SK-N-SH (cell line): ENCODE data around the gene COQ10B. TPM values are rescaled to one million over a fixed set of nuclear protein-coding genes. Genes with fewer than 3 reads are reported as not detected.

Source experiments
- CTCF ChIA-PET: fragments of 300-600, 350-600 bp; formaldehyde crosslinking; extraction: SDS; loops from one replicate; lab custom pipeline; 2021; lab: Yijun Ruan, JAX
- POLR2A ChIA-PET: fragments of 350-600 bp; sonication (Branson Sonifier 250); formaldehyde crosslinking; extraction: SDS; loops from one replicate; lab custom pipeline; 2020; ENCODE audit warnings: antibody characterized with exemption, inconsistent platforms; lab: Yijun Ruan, JAX
- DNase-seq: peaks from one replicate; pipeline ENCODE4 v3.0.0; 2012
- H2AFZ ChIP-seq: fragments of 200-600 bp; sonication (generic); 2 replicates; pipeline ENCODE4 v1.8.1; 2016; ENCODE audit warnings: antibody characterized with exemption, mild to moderate bottlenecking, low read depth
- H3F3A ChIP-seq: fragments of 200-600 bp; sonication (generic); replicated peaks from 2 replicates; pipeline ENCODE3; 2016; ENCODE audit warnings: antibody characterized with exemption, mild to moderate bottlenecking; ENCODE audit not compliant: insufficient read depth
- H3K27ac ChIP-seq, 2 experiments: fragments of 200-500 bp in 1 of 2; fragments of 200-600 bp in 1 of 2; sonication (Bioruptor generic) in 1 of 2; sonication (generic), shearing (Covaris generic) in 1 of 2; 2 replicates each; pipeline versions ENCODE4 v1.5.1 to v1.6.1; 2014 to 2016; ENCODE audit warnings: low read depth in 2 of 2, inconsistent platforms in 1 of 2, low read length in 1 of 2, mild to moderate bottlenecking in 1 of 2, mixed read lengths in 1 of 2
- H3K27me3 ChIP-seq: fragments of 200-600 bp; sonication (generic), shearing (Covaris generic); 2 replicates; pipeline ENCODE4 v1.6.1; 2016; ENCODE audit warnings: mixed run types; ENCODE audit not compliant: insufficient read depth
- H3K36me3 ChIP-seq, 2 experiments: fragments of 200-500 bp in 1 of 2; fragments of 200-600 bp in 1 of 2; sonication (Bioruptor generic) in 1 of 2; sonication (generic) in 1 of 2; replicated peaks in 1 of 2; 2 replicates each; pipeline versions ENCODE3 to v1.5.1; 2014 to 2016; ENCODE audit warnings: low read length in 1 of 2, mild to moderate bottlenecking in 1 of 2; ENCODE audit not compliant: insufficient read depth in 2 of 2, control insufficient read depth in 1 of 2
- H3K4me1 ChIP-seq, 2 experiments: fragments of 200-500 bp in 1 of 2; fragments of 200-600 bp in 1 of 2; sonication (Bioruptor generic) in 1 of 2; sonication (generic), shearing (Covaris generic) in 1 of 2; 2 replicates each; pipeline versions ENCODE4 v1.5.1 to v1.6.1; 2014 to 2016; ENCODE audit warnings: low read depth in 1 of 2, low read length in 1 of 2, mixed run types in 1 of 2; ENCODE audit not compliant: insufficient read depth in 2 of 2, control insufficient read depth in 1 of 2
- H3K4me2 ChIP-seq: fragments of 200-600 bp; sonication (generic), shearing (Covaris generic); 2 replicates; pipeline ENCODE4 v1.6.1; 2017; ENCODE audit warnings: mixed run types
- H3K4me3 ChIP-seq, 2 experiments: fragments of 200-500 bp in 1 of 2; fragments of 200-600 bp in 1 of 2; sonication (Bioruptor generic) in 1 of 2; sonication (generic), shearing (Covaris generic) in 1 of 2; 2 replicates each; pipeline versions ENCODE4 v1.5.1 to v1.8.1; 2014 to 2016; ENCODE audit warnings: low read depth in 2 of 2, inconsistent platforms in 1 of 2, low read length in 1 of 2, mild to moderate bottlenecking in 1 of 2, mixed read lengths in 1 of 2, moderate library complexity in 1 of 2
- H3K79me2 ChIP-seq: fragments of 200-600 bp; sonication (generic); 2 replicates; pipeline ENCODE4 v1.8.1; 2017; ENCODE audit warnings: mild to moderate bottlenecking; ENCODE audit not compliant: insufficient read depth
- H3K9ac ChIP-seq: fragments of 200-600 bp; sonication (generic); 2 replicates; pipeline ENCODE4 v1.6.1; 2017; ENCODE audit warnings: mixed run types
- H3K9me2 ChIP-seq: fragments of 200-600 bp; sonication (generic); 2 replicates; pipeline ENCODE4 v1.6.1; 2017; ENCODE audit warnings: mixed run types
- H3K9me3 ChIP-seq: fragments of 200-600 bp; sonication (generic); 2 replicates; pipeline ENCODE4 v1.6.1; 2017; ENCODE audit warnings: mixed run types, mild to moderate bottlenecking, moderate library complexity
- H4K20me1 ChIP-seq: fragments of 200-600 bp; sonication (generic); 2 replicates; pipeline ENCODE4 v1.6.1; 2017; ENCODE audit warnings: mild to moderate bottlenecking, mixed run types; ENCODE audit not compliant: insufficient read depth
- CHD2 ChIP-seq: fragments of 150-350 bp; IDR thresholded peaks from 2 replicates; pipeline ENCODE4 v1.6.1; 2018; ENCODE audit warnings: low read length; ENCODE audit not compliant: partially characterized antibody
- CTCF ChIP-seq: fragments of 200-600 bp; sonication (generic); IDR thresholded peaks from 2 replicates; pipeline ENCODE4 v1.6.1; 2017; ENCODE audit warnings: antibody characterized with exemption, mild to moderate bottlenecking, moderate library complexity
- ELF1 ChIP-seq: IDR thresholded peaks from 2 replicates; pipeline ENCODE4 v1.4.0; 2012
- FOSL2 ChIP-seq: IDR thresholded peaks from 2 replicates; pipeline ENCODE4 v1.4.0; 2012; ENCODE audit warnings: low read depth, mild to moderate bottlenecking, moderate library complexity, borderline replicate concordance
- GABPA ChIP-seq: IDR thresholded peaks from 2 replicates; pipeline ENCODE4 v1.4.0; 2012; ENCODE audit warnings: low read depth, mild to moderate bottlenecking
- MAX ChIP-seq: IDR thresholded peaks from 2 replicates; pipeline ENCODE4 v1.4.0; 2012; ENCODE audit warnings: low read depth
- MXI1 ChIP-seq: IDR thresholded peaks from 2 replicates; pipeline ENCODE4 v1.6.1; 2012; ENCODE audit warnings: mild to moderate bottlenecking, low read depth, low read length, improper control_type of control experiment
- NRF1 ChIP-seq: IDR thresholded peaks from 2 replicates; pipeline ENCODE4 v1.6.1; 2012; ENCODE audit warnings: low read depth, mild to moderate bottlenecking, low read length
- PBX3 ChIP-seq: IDR thresholded peaks from 2 replicates; pipeline ENCODE4; 2012
- POLR2AphosphoS5 ChIP-seq: IDR thresholded peaks from 2 replicates; pipeline ENCODE4 v1.6.1; 2012; ENCODE audit warnings: low read depth, low read length
- RCOR1 ChIP-seq: fragments of 150-350 bp; IDR thresholded peaks from 2 replicates; pipeline ENCODE4 v1.6.1; 2017; ENCODE audit warnings: antibody characterized with exemption, low read length
- REST ChIP-seq: IDR thresholded peaks from 2 replicates; pipeline ENCODE4 v1.6.1; 2012; ENCODE audit warnings: mild to moderate bottlenecking, low read depth, low read length, moderate library complexity
- RXRA ChIP-seq: IDR thresholded peaks from 2 replicates; pipeline ENCODE4 v1.4.0; 2012; ENCODE audit warnings: low read depth, mild to moderate bottlenecking, borderline replicate concordance
- SIN3A ChIP-seq: IDR thresholded peaks from 2 replicates; pipeline ENCODE4 v1.6.1; 2012; ENCODE audit warnings: low read depth, mild to moderate bottlenecking, low read length, moderate library complexity, borderline replicate concordance
- SMC3 ChIP-seq: IDR thresholded peaks from 2 replicates; pipeline ENCODE4 v1.6.1; 2012; ENCODE audit warnings: low read depth, low read length, improper control_type of control experiment
- TEAD4 ChIP-seq: IDR thresholded peaks from 2 replicates; pipeline ENCODE4 v1.4.0; 2012; ENCODE audit warnings: mild to moderate bottlenecking, borderline replicate concordance; ENCODE audit not compliant: insufficient read depth
- USF1 ChIP-seq: IDR thresholded peaks from 2 replicates; pipeline ENCODE4 v1.4.0; 2012; ENCODE audit warnings: low read depth, borderline replicate concordance
- YY1 ChIP-seq: IDR thresholded peaks from 2 replicates; pipeline ENCODE4 v1.4.0; 2012; ENCODE audit warnings: low read depth, mild to moderate bottlenecking
- ZBTB33 ChIP-seq: IDR thresholded peaks from 2 replicates; pipeline ENCODE4 v1.4.0; 2012; ENCODE audit warnings: low read depth, borderline replicate concordance
- WGBS: methylation state at CpG from one replicate; pipeline ENCODE4 v1.1.6; 2017; ENCODE audit warnings: low lambda C conversion rate; 5-methylcytosine and 5-hydroxymethylcytosine counted together
- polyA plus RNA-seq, 3 experiments: library from polyadenylated mRNA; depleted of rRNA; stranded (reverse); fragments of >200 nt; gene quantifications; 2 replicates each; pipeline ENCODE4 v1.2.3, GENCODE V29; 2012

The COQ10B gene
- polyA plus RNA-seq, 1 of the 3 experiments (the other 2 are of a cell fraction), result 3.6 TPM

- CTCF ChIA-PET, result no interaction called here
- no peak for TF ChIP-seq GABPA
- no peak for TF ChIP-seq REST
- TF ChIP-seq MXI1, result no peak
- TF ChIP-seq YY1, result no peak
- no peak for TF ChIP-seq RXRA
- TF ChIP-seq ZBTB33, result no peak
- no peak for TF ChIP-seq NRF1
- no peak for TF ChIP-seq POLR2AphosphoS5
- no peak for TF ChIP-seq PBX3
- no peak for TF ChIP-seq CTCF
- TF ChIP-seq SMC3, result no peak
- TF ChIP-seq USF1, result no peak
- TF ChIP-seq RCOR1, result no peak
- no peak for TF ChIP-seq TEAD4
- no peak for TF ChIP-seq CHD2
- TF ChIP-seq MAX, result no peak
- no peak for TF ChIP-seq FOSL2
- no peak for TF ChIP-seq SIN3A
- TF ChIP-seq ELF1, result no peak
- TF ChIP-seq, all 33 proteins: peak for 0
- no peak overlapping the region for H3K27ac ChIP-seq
- peaks cover 87% of the 10 kb centered on the region for H3K79me2 ChIP-seq
- no peak overlapping the region for H3K9ac ChIP-seq
- POLR2A ChIA-PET, result no interaction called here
- H3K27me3 ChIP-seq, result no peaks in the 10 kb centered on the region
- no peak overlapping the region for H3K4me2 ChIP-seq
- H2AFZ ChIP-seq, result no peak overlapping the region
- no peaks in the 10 kb centered on the region for H3K9me3 ChIP-seq
- no peaks in the 10 kb centered on the region for H3K4me1 ChIP-seq
- H3F3A ChIP-seq, result peaks cover 5% of the 10 kb centered on the region
- H3K9me2 ChIP-seq, result no peaks in the 10 kb centered on the region
- 90% methylated on average over 4 of the region's 4 CpGs for WGBS
- peaks cover 21 to 48% of the 10 kb centered on the region in 2 experiments for H3K36me3 ChIP-seq
- no peak overlapping the region for H3K4me3 ChIP-seq
- H4K20me1 ChIP-seq, result peaks cover 39% of the 10 kb centered on the region
- DNase-seq, result no peak
These were observed 7.3 kb downstream of the COQ10B start for GRCh38 chr2:197460649-197461048.
